ENCODE data around the gene CAPN14.

The CAPN14 gene

GRCh38 chr2:31134480-31134879 lies 82.8 kb downstream of the CAPN14 start:
- Histone ChIP-seq H3K36me3 (replicated peaks) (no peaks in the 10 kb centered on the region), H3K4me3 (ENCODE audit: low read depth, low read length) (no peak overlapping the region), H3K27ac (no peak overlapping the region), H3K27me3 (replicated peaks) (peaks cover 14% of the 10 kb centered on the region)
- in situ Hi-C loops (cut with HindIII; ENCODE audit: low pct_ligation_motif_present, low sequenced_read_pairs): no loop called here
- DNase-seq: no peak
- TF ChIP-seq CTCF (IDR thresholded peaks at IDR 0.05; ENCODE audit: low read depth, low read length, missing control alignments): no peak

- Histone ChIP-seq H3K27ac (no peak overlapping the region), H3K27me3 (replicated peaks) (peaks cover 3% of the 10 kb centered on the region), H3K4me3 (ENCODE audit: low read depth, low read length) (no peak overlapping the region), H3K36me3 (replicated peaks) (no peaks in the 10 kb centered on the region)
- no peak for DNase-seq
- in situ Hi-C loops (cut with HindIII; ENCODE audit: low pct_ligation_motif_present, low sequenced_read_pairs): no loop called here
- TF ChIP-seq CTCF (IDR thresholded peaks at IDR 0.05; ENCODE audit: low read depth, low read length, missing control alignments): no peak
These were observed 84.5 kb downstream of the CAPN14 start for GRCh38 chr2:31132786-31133185.

GRCh38 chr2:31131871-31132270 lies 85.4 kb downstream of the CAPN14 start:
- Histone ChIP-seq H3K4me3 (ENCODE audit: low read depth, low read length) (no peak overlapping the region), H3K27ac (no peak overlapping the region), H3K27me3 (replicated peaks) (peaks cover 3% of the 10 kb centered on the region), H3K36me3 (replicated peaks) (no peaks in the 10 kb centered on the region)
- in situ Hi-C loops (cut with HindIII; ENCODE audit: low pct_ligation_motif_present, low sequenced_read_pairs): no loop called here
- TF ChIP-seq CTCF (IDR thresholded peaks at IDR 0.05; ENCODE audit: low read depth, low read length, missing control alignments): no peak
- no peak for DNase-seq

- DNase-seq: no peak
- no peak for TF ChIP-seq CTCF (IDR thresholded peaks at IDR 0.05; ENCODE audit: low read depth, low read length, missing control alignments)
- H3K4me3 ChIP-seq (ENCODE audit: low read depth, low read length): no peak overlapping the region
- no peaks in the 10 kb centered on the region for H3K27me3 ChIP-seq (replicated peaks)
- H3K36me3 ChIP-seq (replicated peaks): no peaks in the 10 kb centered on the region
- in situ Hi-C loops (cut with HindIII; ENCODE audit: low pct_ligation_motif_present, low sequenced_read_pairs): no loop called here
- H3K27ac ChIP-seq: no peak overlapping the region
These were observed 87.7 kb downstream of the CAPN14 start for GRCh38 chr2:31129375-31130171.

GRCh38 chr2:31127931-31128330 lies 89.4 kb downstream of the CAPN14 start:
- DNase-seq: no peak
- TF ChIP-seq CTCF (IDR thresholded peaks at IDR 0.05; ENCODE audit: low read depth, low read length, missing control alignments): no peak
- no peak overlapping the region for H3K27ac ChIP-seq
- H3K36me3 ChIP-seq (replicated peaks): no peaks in the 10 kb centered on the region
- no peak overlapping the region for H3K4me3 ChIP-seq (ENCODE audit: low read depth, low read length)
- in situ Hi-C loops (cut with HindIII; ENCODE audit: low pct_ligation_motif_present, low sequenced_read_pairs): no loop called here
- H3K27me3 ChIP-seq (replicated peaks): no peaks in the 10 kb centered on the region
